ENCODE measurements around the gene C16orf96.
A peak's percentile ranks its signal among the peaks of the same experiment; 100 is the strongest.

- TF ChIP-seq, protein P1, sequence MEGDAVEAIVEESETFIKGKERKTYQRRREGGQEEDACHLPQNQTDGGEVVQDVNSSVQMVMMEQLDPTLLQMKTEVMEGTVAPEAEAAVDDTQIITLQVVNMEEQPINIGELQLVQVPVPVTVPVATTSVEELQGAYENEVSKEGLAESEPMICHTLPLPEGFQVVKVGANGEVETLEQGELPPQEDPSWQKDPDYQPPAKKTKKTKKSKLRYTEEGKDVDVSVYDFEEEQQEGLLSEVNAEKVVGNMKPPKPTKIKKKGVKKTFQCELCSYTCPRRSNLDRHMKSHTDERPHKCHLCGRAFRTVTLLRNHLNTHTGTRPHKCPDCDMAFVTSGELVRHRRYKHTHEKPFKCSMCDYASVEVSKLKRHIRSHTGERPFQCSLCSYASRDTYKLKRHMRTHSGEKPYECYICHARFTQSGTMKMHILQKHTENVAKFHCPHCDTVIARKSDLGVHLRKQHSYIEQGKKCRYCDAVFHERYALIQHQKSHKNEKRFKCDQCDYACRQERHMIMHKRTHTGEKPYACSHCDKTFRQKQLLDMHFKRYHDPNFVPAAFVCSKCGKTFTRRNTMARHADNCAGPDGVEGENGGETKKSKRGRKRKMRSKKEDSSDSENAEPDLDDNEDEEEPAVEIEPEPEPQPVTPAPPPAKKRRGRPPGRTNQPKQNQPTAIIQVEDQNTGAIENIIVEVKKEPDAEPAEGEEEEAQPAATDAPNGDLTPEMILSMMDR (IDR thresholded peaks at IDR 0.05; ENCODE audit: borderline replicate concordance, extremely low read depth, low read length, poor library complexity, severe bottlenecking), result peak; percentile 51
- no peak for TF ChIP-seq EZH2 (IDR thresholded peaks at IDR 0.05; ENCODE audit: borderline replicate concordance, low read depth, low read length, severe bottlenecking)
Observed at GRCh38 chr16:4517812-4518680, 38.1 kb upstream of the C16orf96 start.
